ENCODE measurements around the gene ASGR2.
A peak's percentile ranks its signal among the peaks of the same experiment; 100 is the strongest.

Gene ASGR2

DNA sequence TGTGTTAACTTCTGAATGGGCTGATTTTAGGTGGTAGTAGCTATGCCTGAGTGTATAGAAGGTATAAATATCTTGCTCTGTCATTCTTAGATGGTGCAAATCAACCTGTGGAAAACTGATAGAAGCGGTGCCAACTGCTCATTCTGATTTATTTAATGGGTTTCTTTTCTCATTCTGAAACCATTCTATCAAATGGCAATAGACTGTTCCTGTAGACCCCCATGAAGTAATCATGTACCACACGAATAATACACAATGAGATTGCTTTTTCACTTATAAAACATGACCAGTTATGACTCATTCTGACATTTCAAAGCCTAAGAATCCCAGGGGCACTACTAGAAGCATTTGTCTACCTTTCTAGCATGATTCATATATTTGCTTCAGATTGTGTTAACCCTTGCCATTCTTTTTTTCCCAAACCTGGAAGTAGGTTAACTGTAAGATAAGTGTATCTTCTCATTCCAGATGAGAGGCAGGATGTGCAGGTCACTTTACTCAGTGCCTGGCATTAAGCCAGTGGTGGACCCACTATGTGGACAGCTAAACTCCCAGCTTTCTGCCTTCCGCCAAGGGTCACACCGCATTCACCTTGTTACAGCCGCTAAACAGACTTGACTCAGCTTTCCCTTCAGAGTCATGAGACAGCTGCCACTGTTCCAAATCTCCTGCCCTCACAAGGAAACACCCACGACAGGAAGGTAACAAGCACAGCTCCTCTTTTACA, 54.3 kb downstream of the ASGR2 start:
- no peak for DNase-seq (ENCODE audit: low read depth)

DNA sequence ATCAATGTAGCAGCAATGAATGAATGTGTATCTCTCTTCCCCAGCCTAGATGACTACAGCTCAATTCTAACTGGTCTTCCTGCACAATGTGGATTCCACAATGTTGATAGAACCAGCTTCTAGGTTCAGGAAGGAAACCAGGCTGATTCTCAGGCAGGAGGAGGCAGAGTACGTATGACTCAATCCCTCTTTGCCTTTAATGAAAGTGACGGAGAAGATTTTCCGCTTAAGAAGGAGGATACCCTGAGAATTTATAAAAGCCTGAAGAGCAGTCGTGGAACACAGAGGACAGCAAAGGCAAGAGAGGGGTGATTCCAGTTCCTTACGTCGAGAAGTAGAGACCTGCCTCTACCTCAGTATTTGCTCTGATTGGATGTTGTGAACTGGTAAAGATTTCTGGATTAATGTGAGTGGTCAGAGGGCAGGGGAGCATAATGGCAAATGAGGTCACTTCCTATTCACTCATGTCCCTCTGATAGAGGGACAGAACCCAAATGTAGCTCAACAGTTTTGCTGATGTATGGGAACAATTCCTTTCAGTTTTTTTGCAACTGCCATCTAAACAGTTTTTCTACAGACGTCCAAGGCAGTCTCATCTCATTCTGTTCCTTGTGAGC, 55.7 kb downstream of the ASGR2 start:
- no peak for DNase-seq (ENCODE audit: low read depth)

DNA sequence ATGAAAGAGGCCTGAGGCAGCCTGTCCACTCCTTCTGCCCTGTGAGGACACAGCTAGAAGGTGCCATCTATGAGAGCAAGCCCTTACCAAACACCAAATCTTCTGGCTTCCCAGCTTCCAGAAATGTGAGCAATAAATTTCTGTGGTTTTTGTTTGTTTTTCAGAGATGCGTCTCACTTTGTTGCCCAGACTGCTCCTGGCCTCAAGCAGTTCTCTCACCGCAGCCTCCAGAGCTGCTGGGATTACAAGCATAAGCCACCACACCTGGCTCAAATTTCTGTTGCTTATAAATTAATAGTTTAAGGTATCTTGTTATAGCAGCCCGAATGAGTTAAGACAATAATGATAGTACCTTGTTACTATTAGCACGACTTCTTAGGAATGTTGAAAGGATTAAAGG, 58.2 kb downstream of the ASGR2 start:
- DNase-seq (ENCODE audit: low read depth), result peak; percentile 33
